HG03060 (cell line): ENCODE results near the gene DIAPH1.

Experiments
- ATAC-seq: cut with Tn5 transposase; IDR thresholded peaks from one replicate; pipeline ENCODE4 v1.9.1; 2021; ENCODE audit warnings: low read depth, moderate number of reproducible peaks; ENCODE audit not compliant: unreplicated experiment

DIAPH1 gene

DNA sequence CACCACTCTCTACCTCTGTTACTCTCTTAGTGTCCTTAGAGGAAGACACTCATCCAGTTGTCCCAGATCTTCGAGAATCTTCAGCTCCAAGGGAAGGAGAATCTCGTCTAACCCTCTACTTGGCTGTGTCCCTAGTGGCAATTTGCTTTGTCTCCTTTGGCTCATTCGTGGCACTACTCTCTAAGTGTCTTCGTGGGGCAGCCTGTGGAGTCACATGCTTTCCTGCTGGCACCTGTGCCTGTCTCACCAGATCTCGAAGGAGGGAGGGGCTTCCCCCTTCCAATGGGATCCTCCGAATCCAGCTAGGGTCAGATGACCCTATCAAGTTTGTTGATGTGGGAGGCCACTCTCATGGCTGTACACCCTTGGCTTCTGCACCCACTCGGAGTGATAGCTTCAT is 131.7 kb downstream of the DIAPH1 start:
- no peak for ATAC-seq

DNA sequence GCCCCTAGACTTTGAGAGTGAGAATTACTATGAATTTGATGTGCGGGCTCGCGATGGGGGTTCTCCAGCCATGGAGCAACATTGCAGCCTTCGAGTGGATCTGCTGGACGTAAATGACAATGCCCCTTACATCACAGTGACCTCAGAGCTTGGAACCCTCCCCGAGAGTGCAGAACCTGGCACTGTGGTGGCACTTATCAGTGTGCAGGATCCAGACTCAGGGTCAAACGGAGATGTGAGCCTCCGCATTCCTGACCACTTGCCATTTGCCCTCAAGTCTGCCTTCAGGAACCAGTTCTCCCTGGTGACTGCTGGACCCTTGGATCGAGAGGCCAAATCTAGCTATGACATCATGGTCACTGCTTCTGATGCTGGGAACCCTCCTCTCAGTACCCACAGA is 132.7 kb downstream of the DIAPH1 start:
- no peak for ATAC-seq

DNA sequence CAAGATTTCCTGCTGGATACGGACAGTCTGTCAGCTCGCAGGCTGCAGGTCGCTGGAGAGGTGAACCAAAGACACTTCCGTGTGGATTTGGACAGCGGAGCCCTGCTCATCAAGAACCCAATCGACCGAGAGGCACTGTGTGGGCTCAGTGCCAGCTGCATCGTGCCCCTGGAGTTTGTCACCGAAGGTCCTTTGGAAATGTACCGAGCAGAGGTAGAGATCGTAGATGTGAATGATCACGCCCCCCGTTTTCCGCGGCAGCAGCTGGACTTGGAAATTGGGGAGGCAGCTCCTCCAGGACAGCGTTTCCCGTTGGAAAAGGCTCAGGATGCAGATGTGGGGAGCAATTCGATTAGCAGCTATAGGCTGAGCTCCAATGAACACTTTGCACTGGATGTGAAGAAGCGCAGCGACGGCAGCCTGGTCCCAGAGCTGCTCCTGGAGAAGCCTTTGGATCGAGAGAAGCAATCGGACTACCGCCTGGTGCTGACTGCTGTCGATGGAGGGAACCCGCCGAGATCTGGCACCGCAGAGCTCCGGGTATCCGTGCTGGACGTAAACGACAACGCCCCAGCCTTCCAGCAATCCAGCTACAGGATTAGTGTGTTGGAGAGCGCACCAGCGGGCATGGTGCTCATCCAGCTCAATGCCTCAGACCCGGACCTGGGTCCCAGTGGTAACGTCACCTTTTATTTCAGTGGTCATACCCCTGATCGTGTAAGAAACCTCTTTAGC is 133.3 kb downstream of the DIAPH1 start:
- ATAC-seq, result no peak

DNA sequence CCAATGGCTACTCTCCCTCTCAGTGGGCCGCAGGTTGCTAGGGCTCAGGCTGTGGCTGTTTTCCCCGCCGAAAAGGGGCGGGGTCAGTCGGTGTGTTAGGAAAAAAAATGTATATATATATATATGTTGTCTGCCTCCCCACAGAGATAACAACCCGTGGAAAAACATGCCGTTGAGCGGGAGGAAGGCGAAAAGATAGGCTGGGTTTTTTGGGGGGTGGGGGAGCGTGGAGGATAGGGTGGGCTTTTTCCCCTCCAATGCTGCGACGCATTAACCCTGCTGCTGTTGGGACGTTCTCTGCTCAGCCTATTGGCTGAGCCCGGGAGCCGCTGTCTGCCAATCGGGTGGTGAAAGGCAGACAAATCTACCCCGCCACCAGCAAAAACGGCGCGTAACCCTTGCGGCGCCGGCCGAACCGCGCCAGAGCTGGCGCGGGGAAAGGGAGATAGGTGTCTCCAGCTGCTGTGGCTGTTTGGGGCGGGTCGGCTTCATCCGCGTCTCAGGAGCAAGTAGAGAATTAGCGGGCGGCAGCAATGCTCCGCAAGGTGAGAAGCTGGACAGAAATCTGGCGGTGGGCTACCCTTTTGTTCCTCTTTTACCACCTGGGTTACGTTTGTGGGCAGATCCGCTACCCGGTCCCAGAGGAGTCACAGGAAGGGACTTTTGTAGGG is 134.0 kb downstream of the DIAPH1 start, which contains the start of gene PCDHGC4:
TSS of gene PCDHGC4 (plus strand) at position 390 of the 671 bp plus-strand sequence. CDS start at position 534, 144 bp downstream.
- ATAC-seq, result no peak

DNA sequence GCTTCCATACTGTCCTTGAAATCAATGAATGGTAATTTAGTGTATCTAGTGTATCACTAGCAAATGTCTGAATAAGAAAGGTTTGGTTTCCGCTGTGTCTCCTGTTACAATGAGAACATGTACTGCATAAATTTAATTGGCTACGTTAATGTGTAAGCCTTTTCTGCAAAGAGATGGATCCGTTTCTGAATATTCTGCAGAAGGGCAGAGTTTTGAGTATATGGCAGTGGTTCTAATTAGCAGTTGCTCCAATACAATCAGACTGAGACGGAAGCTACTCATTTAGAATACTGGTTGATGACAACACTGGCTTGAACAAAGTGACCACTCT is 134.5 kb downstream of the DIAPH1 start:
- no peak for ATAC-seq

DNA sequence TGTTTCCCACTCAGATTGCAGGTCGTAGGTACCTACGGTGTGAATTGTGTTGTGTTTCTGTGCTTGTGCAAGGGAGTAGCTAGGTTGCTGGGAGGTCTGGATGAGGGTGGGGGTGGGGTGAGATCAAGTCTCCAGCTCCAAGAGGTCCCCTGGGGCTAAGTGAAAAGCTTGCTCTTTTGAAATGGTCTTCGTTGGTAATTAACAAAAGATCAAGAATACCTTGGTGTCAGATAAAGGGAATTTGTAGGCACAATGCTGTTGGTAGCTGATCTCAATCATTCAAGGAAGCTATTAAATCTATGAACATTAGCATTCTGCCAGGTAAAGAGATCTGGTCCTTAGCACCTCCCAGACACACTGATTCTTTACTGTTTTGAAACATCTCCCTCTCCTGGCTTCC is 134.9 kb downstream of the DIAPH1 start:
- no peak for ATAC-seq

DNA sequence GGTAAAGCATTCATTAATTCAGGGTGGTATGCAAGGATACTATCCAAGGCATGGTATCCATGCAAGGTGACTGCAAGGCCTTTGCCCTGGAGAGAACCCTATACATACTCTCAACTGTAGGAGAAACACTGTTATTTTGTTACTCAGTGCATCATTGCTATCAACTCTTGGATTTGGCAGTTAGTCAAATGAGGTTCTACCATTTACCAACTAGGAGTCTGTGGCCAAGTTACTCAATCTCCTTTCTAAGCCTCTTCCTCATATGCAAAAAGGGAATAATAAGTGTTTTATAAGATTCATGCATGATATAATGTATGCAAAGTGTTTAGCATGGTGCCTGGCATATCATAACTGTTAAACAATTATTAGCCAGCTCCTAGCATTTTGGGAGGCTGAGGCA is 139.0 kb downstream of the DIAPH1 start:
- no peak for ATAC-seq

DNA sequence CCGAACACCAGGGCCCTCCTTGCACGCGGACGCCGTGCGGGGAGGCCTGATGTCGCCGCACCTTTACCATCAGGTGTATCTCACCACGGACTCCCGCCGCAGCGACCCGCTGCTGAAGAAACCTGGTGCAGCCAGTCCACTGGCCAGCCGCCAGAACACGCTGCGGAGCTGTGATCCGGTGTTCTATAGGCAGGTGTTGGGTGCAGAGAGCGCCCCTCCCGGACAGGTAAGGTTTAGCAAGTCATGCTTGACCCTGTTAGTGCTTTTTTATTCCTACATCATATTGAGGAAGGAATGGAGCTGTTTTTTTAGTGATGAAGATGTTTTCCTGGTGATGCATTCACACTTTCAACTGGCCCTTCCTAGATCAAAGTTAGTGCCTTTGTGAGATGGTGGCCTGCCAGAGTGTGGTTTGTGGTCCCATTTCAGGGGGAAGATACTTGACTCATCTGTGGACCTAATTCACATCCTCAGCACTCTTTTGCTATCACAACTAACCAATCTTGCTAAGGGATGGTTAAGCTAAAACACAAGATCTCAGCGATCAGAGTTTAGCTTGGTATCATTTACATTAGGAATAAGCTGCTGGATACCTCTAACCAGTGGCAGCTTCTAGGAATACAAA is 140.4 kb downstream of the DIAPH1 start:
- ATAC-seq, result no peak

DNA sequence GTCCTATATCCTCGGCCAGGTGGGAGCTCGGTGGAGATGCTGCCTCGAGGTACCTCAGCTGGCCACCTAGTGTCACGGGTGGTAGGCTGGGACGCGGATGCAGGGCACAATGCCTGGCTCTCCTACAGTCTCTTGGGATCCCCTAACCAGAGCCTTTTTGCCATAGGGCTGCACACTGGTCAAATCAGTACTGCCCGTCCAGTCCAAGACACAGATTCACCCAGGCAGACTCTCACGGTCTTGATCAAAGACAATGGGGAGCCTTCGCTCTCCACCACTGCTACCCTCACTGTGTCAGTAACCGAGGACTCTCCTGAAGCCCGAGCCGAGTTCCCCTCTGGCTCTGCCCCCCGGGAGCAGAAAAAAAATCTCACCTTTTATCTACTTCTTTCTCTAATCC is 141.0 kb downstream of the DIAPH1 start:
- no peak for ATAC-seq

DNA sequence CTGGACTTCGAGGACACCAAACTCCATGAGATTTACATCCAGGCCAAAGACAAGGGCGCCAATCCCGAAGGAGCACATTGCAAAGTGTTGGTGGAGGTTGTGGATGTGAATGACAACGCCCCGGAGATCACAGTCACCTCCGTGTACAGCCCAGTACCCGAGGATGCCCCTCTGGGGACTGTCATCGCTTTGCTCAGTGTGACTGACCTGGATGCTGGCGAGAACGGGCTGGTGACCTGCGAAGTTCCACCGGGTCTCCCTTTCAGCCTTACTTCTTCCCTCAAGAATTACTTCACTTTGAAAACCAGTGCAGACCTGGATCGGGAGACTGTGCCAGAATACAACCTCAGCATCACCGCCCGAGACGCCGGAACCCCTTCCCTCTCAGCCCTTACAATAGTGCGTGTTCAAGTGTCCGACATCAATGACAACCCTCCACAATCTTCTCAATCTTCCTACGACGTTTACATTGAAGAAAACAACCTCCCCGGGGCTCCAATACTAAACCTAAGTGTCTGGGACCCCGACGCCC is 141.7 kb downstream of the DIAPH1 start:
- no peak for ATAC-seq

DNA sequence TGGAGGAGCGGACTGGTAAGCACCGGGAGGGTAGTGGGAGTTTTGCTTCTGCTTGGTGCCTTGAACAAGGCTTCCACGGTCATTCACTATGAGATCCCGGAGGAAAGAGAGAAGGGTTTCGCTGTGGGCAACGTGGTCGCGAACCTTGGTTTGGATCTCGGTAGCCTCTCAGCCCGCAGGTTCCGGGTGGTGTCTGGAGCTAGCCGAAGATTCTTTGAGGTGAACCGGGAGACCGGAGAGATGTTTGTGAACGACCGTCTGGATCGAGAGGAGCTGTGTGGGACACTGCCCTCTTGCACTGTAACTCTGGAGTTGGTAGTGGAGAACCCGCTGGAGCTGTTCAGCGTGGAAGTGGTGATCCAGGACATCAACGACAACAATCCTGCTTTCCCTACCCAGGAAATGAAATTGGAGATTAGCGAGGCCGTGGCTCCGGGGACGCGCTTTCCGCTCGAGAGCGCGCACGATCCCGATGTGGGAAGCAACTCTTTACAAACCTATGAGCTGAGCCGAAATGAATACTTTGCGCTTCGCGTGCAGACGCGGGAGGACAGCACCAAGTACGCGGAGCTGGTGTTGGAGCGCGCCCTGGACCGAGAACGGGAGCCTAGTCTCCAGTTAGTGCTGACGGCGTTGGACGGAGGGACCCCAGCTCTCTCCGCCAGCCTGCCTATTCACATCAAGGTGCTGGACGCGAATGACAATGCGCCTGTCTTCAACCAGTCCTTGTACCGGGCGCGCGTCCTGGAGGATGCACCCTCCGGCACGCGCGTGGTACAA is 142.5 kb downstream of the DIAPH1 start:
- no peak for ATAC-seq

DNA sequence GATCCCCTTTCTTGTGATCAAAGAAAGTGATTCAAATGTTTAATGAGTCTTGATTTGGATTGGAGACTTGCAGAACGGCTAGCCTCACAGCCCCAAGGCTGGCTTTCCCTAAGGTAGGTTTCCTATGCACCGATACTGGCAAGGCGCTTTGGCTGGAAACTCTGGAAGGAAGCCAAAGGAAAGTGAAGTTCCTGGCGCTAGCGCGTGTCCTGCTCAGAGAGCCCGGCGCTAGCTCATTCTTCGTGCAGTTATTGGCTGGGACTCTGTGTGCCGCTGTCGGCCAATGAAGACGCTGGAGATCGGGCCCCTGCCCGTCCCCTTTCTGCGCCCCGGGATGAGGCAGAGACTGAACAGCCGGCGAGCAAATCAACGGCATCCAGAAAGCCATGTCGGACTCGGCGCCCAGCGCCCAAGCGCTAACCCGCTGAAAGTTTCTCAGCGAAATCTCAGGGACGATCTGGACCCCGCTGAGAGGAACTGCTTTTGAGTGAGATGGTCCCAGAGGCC is 143.1 kb downstream of the DIAPH1 start, which contains the start of gene PCDHGC3:
TSS of gene PCDHGC3 (plus strand) at position 342 of the 507 bp plus-strand sequence. CDS start at position 493, 151 bp downstream.
- peak; percentile 96 for ATAC-seq

DNA sequence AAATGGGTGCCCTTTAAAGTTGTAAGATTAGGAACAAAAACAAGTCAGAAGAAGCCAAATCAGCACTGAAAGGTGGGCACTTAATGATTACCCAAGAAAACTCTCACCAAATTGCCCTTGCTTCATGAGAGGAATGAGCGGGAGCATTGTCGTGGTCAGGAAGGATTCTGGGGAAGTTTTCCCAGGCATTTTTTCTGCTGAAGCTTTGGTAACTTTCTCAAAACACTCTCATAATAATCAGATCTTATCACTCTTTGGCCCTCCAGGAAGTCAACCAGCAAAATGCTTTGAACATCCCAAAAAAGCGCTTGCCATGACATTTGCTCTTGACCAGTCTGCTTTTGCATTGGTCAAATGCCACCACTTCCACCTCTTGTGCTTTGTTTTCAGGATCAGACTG is 153.4 kb downstream of the DIAPH1 start:
- no peak for ATAC-seq
